Nephron (organoid): ENCODE data around the gene CD58.
"Not testable (repeated sequence)": the region's sequence is repeated elsewhere in the genome, so short reads cannot be mapped to it uniquely, and the experiment has no call there.

Source experiments
- H3K27ac Mint-ChIP-seq, 3 experiments: 2 replicates each; pipeline ENCODE4 v1.8.0; 2020; ENCODE audit warnings: mixed read lengths in 3 of 3, mild to moderate bottlenecking in 2 of 3, moderate library complexity in 1 of 3
- H3K27me3 Mint-ChIP-seq: 2 replicates; pipeline ENCODE4 v1.8.0; 2021; ENCODE audit warnings: low read depth, mild to moderate bottlenecking, moderate library complexity, mixed read lengths
- H3K36me3 Mint-ChIP-seq: 2 replicates; pipeline ENCODE4 v1.8.0; 2020; ENCODE audit warnings: low read depth, mixed read lengths
- H3K4me1 Mint-ChIP-seq: 2 replicates; pipeline ENCODE4 v1.8.0; 2020; ENCODE audit warnings: mixed read lengths
- H3K4me3 Mint-ChIP-seq, 3 experiments: 2 replicates each; pipeline ENCODE4 v1.8.0; 2020; ENCODE audit warnings: mild to moderate bottlenecking in 3 of 3, mixed read lengths in 3 of 3, moderate library complexity in 2 of 3
- H3K9me3 Mint-ChIP-seq: 2 replicates; pipeline ENCODE4 v1.8.0; 2020; ENCODE audit warnings: mixed read lengths
- CTCF ChIP-seq, 3 experiments: fragments of 200-600 bp; sonication (generic); IDR thresholded peaks; one replicate each; pipeline ENCODE4 v1.5.0; 2021; ENCODE audit warnings: antibody characterized with exemption in 3 of 3; ENCODE audit not compliant: unreplicated experiment in 3 of 3

The CD58 gene

GRCh38 chr1:116595065-116595840 is 24.4 kb upstream of the CD58 start:
- peak in 1 of 3 experiments; percentile 27 for TF ChIP-seq CTCF (IDR thresholded peaks at IDR 0.05; ENCODE audit: unreplicated experiment in 3 of 3)

GRCh38 chr1:116593977-116594376 is 23.2 kb upstream of the CD58 start:
- not testable (repeated sequence) for H3K4me3 Mint-ChIP-seq, H3K27ac Mint-ChIP-seq, H3K9me3 Mint-ChIP-seq, H3K27me3 Mint-ChIP-seq, H3K36me3 Mint-ChIP-seq
- H3K4me1 Mint-ChIP-seq: peaks cover 19% of the 10 kb centered on the region

More at GRCh38 chr1:116595065-116595840, 24.4 kb upstream of the CD58 start:
- not testable (repeated sequence) for H3K27me3 Mint-ChIP-seq, H3K4me3 Mint-ChIP-seq, H3K27ac Mint-ChIP-seq, H3K9me3 Mint-ChIP-seq, H3K36me3 Mint-ChIP-seq
- H3K4me1 Mint-ChIP-seq: peaks cover 15% of the 10 kb centered on the region

GRCh38 chr1:116593401-116593800 is 22.6 kb upstream of the CD58 start:
- H3K4me3 Mint-ChIP-seq, H3K27me3 Mint-ChIP-seq, H3K9me3 Mint-ChIP-seq, H3K36me3 Mint-ChIP-seq, H3K27ac Mint-ChIP-seq: not testable (repeated sequence)
- H3K4me1 Mint-ChIP-seq: peaks cover 19% of the 10 kb centered on the region

GRCh38 chr1:116591951-116592605 is 21.3 kb upstream of the CD58 start:
- H3K4me3 Mint-ChIP-seq, H3K36me3 Mint-ChIP-seq, H3K9me3 Mint-ChIP-seq, H3K27me3 Mint-ChIP-seq: not testable (repeated sequence)
- peak overlapping the region; percentile 57 to 83 (median 64) for H3K27ac Mint-ChIP-seq
- H3K4me1 Mint-ChIP-seq: peaks cover 26% of the 10 kb centered on the region

GRCh38 chr1:116591006-116591950 is 20.5 kb upstream of the CD58 start:
- not testable (repeated sequence) for H3K9me3 Mint-ChIP-seq, H3K4me3 Mint-ChIP-seq, H3K27me3 Mint-ChIP-seq, H3K36me3 Mint-ChIP-seq
- peaks cover 32% of the 10 kb centered on the region for H3K4me1 Mint-ChIP-seq
- peak overlapping the region in 1 of 3 experiments; percentile 81 for H3K27ac Mint-ChIP-seq

- H3K36me3 Mint-ChIP-seq, H3K27me3 Mint-ChIP-seq, H3K27ac Mint-ChIP-seq, H3K4me3 Mint-ChIP-seq, H3K9me3 Mint-ChIP-seq: not testable (repeated sequence)
- peaks cover 34% of the 10 kb centered on the region for H3K4me1 Mint-ChIP-seq
Measured at GRCh38 chr1:116590359-116591005, 19.7 kb upstream of the CD58 start.

GRCh38 chr1:116589101-116589735 is 18.4 kb upstream of the CD58 start:
- Mint-ChIP-seq H3K4me1 (peaks cover 34% of the 10 kb centered on the region), H3K27ac (peak overlapping the region in 1 of 3 experiments; percentile 10)
- H3K4me3 Mint-ChIP-seq, H3K9me3 Mint-ChIP-seq, H3K27me3 Mint-ChIP-seq, H3K36me3 Mint-ChIP-seq: not testable (repeated sequence)

- Mint-ChIP-seq H3K36me3 (no peaks in the 10 kb centered on the region), H3K27ac (no peak overlapping the region), H3K9me3 (no peaks in the 10 kb centered on the region), H3K27me3 (peaks cover 8% of the 10 kb centered on the region), H3K4me3 (no peak overlapping the region), H3K4me1 (peaks cover 32% of the 10 kb centered on the region)
- no peak for TF ChIP-seq CTCF (IDR thresholded peaks at IDR 0.05; ENCODE audit: unreplicated experiment in 3 of 3)
Measured at GRCh38 chr1:116587501-116588227, 16.8 kb upstream of the CD58 start.
